ENCODE results near the gene TMEM63C. TPM values are rescaled to one million over a fixed set of nuclear protein-coding genes. Genes with fewer than 3 reads are reported as not detected.

The TMEM63C gene
- total RNA-seq (ENCODE audit: unreplicated experiment): 6.6 TPM
- long read RNA-seq: 0 reads

GRCh38 chr14:77181603-77182437 is at the start of gene TMEM63C:
Gene TMEM63C, plus strand, starts transcription at chr14:77181798. Its CDS starts 37,016 bp downstream, at chr14:77218814.
- Mint-ChIP-seq H3K9me3 (ENCODE audit: unreplicated experiment) (no peaks in the 10 kb centered on the region), H3K36me3 (ENCODE audit: low read depth, unreplicated experiment) (peaks cover 5% of the 10 kb centered on the region), H3K4me1 (ENCODE audit: unreplicated experiment) (peaks cover 28% of the 10 kb centered on the region), H3K4me3 (ENCODE audit: unreplicated experiment) (peak within 1 kb of the TSS; percentile 59), H3K27ac (ENCODE audit: unreplicated experiment) (no peak within 1 kb of the TSS), H3K27me3 (ENCODE audit: unreplicated experiment) (peaks cover 3% of the 10 kb centered on the region)
- DNase-seq (ENCODE audit: low spot score): peak; percentile 64
- TF ChIP-seq CTCF (IDR thresholded peaks at IDR 0.05; ENCODE audit: unreplicated experiment): no peak

GRCh38 chr14:77131871-77132486 is 49.6 kb upstream of the TMEM63C start:
- Mint-ChIP-seq H3K9me3 (ENCODE audit: unreplicated experiment) (no peaks in the 10 kb centered on the region), H3K4me3 (ENCODE audit: unreplicated experiment) (peak overlapping the region; percentile 49), H3K27ac (ENCODE audit: unreplicated experiment) (no peak overlapping the region), H3K4me1 (ENCODE audit: unreplicated experiment) (peaks cover 7% of the 10 kb centered on the region), H3K36me3 (ENCODE audit: low read depth, unreplicated experiment) (peaks cover 25% of the 10 kb centered on the region), H3K27me3 (ENCODE audit: unreplicated experiment) (peaks cover 8% of the 10 kb centered on the region)
- DNase-seq (ENCODE audit: low spot score): no peak
- no peak for TF ChIP-seq CTCF (IDR thresholded peaks at IDR 0.05; ENCODE audit: unreplicated experiment)

GRCh38 chr14:77133720-77134338 is 47.8 kb upstream of the TMEM63C start:
- Mint-ChIP-seq H3K27me3 (ENCODE audit: unreplicated experiment) (peaks cover 4% of the 10 kb centered on the region), H3K27ac (ENCODE audit: unreplicated experiment) (no peak overlapping the region), H3K4me1 (ENCODE audit: unreplicated experiment) (peaks cover 7% of the 10 kb centered on the region), H3K9me3 (ENCODE audit: unreplicated experiment) (no peaks in the 10 kb centered on the region), H3K36me3 (ENCODE audit: low read depth, unreplicated experiment) (peaks cover 20% of the 10 kb centered on the region), H3K4me3 (ENCODE audit: unreplicated experiment) (no peak overlapping the region)
- TF ChIP-seq CTCF (IDR thresholded peaks at IDR 0.05; ENCODE audit: unreplicated experiment): no peak
- peak; percentile 74 for DNase-seq (ENCODE audit: low spot score)

GRCh38 chr14:77139022-77139421 is 42.6 kb upstream of the TMEM63C start:
- TF ChIP-seq CTCF (IDR thresholded peaks at IDR 0.05; ENCODE audit: unreplicated experiment): no peak
- Mint-ChIP-seq H3K36me3 (ENCODE audit: low read depth, unreplicated experiment) (no peaks in the 10 kb centered on the region), H3K27me3 (ENCODE audit: unreplicated experiment) (peaks cover 9% of the 10 kb centered on the region), H3K9me3 (ENCODE audit: unreplicated experiment) (no peaks in the 10 kb centered on the region), H3K4me3 (ENCODE audit: unreplicated experiment) (peak overlapping the region; percentile 49), H3K4me1 (ENCODE audit: unreplicated experiment) (peaks cover 23% of the 10 kb centered on the region), H3K27ac (ENCODE audit: unreplicated experiment) (no peak overlapping the region)
- no peak for DNase-seq (ENCODE audit: low spot score)
